Esophagus squamous epithelium (tissue), 5 donors: ENCODE results near the gene SPACA1. TPM values are rescaled to one million over a fixed set of nuclear protein-coding genes. Genes with fewer than 3 reads are reported as not detected.
"Not testable (repeated sequence)": the region's sequence is repeated elsewhere in the genome, so short reads cannot be mapped to it uniquely, and the experiment has no call there.

ENCODE experiments used
- DNase-seq: peaks from one replicate; lab custom pipeline; 2025; lab: John Stamatoyannopoulos, UW
- H3K27ac ChIP-seq, 4 donors: fragments of 200-600 bp; sonication (generic); one replicate each; pipeline ENCODE4 v1.5.1; 2016 to 2019; ENCODE audit warnings: mild to moderate bottlenecking in 1 of 4
- H3K27me3 ChIP-seq, 4 donors: fragments of 200-600 bp; sonication (generic); 1 replicate in 3 of 4; 2 replicates in 1 of 4; pipeline versions ENCODE4 v1.5.1 to v1.6.0; 2017 to 2021; ENCODE audit warnings: antibody characterized with exemption in 1 of 4
- H3K36me3 ChIP-seq, 3 donors: fragments of 200-600 bp; sonication (generic); one replicate each; pipeline ENCODE4 v1.5.1; 2016 to 2019
- H3K4me1 ChIP-seq, 3 donors: fragments of 200-600 bp; sonication (generic); one replicate each; pipeline ENCODE4 v1.5.1; 2017 to 2019
- H3K4me3 ChIP-seq, 4 donors: fragments of 200-600 bp; sonication (generic); 1 replicate in 3 of 4; 2 replicates in 1 of 4; pipeline ENCODE4 v1.5.1; 2016 to 2019; ENCODE audit warnings: mild to moderate bottlenecking in 2 of 4, moderate library complexity in 1 of 4
- H3K9me3 ChIP-seq, 3 donors: fragments of 200-600 bp; sonication (generic); one replicate each; pipeline ENCODE4 v1.5.1; 2016 to 2019
- POLR2A ChIP-seq, 4 donors: fragments of 450-650 bp; IDR thresholded peaks; one replicate each; pipeline ENCODE4 v1.6.1; 2017; ENCODE audit warnings: antibody characterized with exemption in 4 of 4, mild to moderate bottlenecking in 4 of 4, moderate library complexity in 3 of 4
- WGBS, 2 donors: methylation state at CpG; one replicate each; pipeline ENCODE4 v1.1.5; 2018; 5-methylcytosine and 5-hydroxymethylcytosine counted together
- intact Hi-C: fragments of 100-400 bp; cut with DNase I; formaldehyde crosslinking; loops from one replicate; pipeline ENCODE4 v1.15.0; 2022
- total RNA-seq, 4 donors: library from RNA; depleted of rRNA; stranded (reverse); fragments of >200 nt; gene quantifications; one replicate each; pipeline ENCODE4 v1.1.0, GENCODE V29; 2016
- TF ChIP-seq, protein P1 (sequence below), 6 experiments: fragments of 450-650 bp in 4 of 6; fragments of 200-600 bp in 2 of 6; sonication (generic) in 2 of 6; IDR thresholded peaks; one replicate each; pipeline ENCODE4 v1.5.1; 2016 to 2019; ENCODE audit warnings: antibody characterized with exemption in 6 of 6, mild to moderate bottlenecking in 4 of 6, moderate library complexity in 4 of 6
- donor health status: DM: yes; HTN: yes; CAD: no.

Gene SPACA1, protein sequence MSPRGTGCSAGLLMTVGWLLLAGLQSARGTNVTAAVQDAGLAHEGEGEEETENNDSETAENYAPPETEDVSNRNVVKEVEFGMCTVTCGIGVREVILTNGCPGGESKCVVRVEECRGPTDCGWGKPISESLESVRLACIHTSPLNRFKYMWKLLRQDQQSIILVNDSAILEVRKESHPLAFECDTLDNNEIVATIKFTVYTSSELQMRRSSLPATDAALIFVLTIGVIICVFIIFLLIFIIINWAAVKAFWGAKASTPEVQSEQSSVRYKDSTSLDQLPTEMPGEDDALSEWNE
- total RNA-seq: not detected

DNA sequence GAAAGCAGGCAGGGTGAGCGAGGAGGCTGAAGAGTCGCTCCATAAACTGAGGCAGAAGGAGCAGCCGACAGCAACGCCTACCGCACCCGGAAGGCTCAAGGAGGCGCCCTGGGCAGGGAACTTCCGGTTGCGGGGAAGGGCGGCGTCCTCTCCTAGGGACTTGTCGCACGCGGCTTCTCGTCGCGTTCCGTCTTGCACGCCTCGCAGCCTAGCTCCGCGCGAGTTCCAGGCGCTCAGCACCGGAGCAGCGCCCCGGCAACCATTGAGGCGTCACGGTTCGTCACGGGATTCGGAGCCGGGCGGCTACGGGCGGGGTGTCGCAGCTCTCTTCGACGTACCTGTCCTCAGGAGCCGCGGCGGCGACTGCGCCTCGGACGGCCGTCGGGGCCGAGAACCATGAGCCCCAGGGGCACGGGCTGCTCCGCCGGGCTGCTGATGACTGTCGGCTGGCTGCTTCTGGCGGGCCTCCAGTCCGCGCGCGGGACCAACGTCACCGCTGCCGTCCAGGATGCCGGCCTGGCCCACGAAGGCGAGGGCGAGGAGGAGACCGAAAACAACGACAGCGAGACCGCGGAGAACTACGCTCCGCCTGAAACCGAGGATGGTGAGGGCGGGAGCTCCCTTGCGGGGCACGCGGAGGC, at the start of gene SPACA1:
TSS of gene SPACA1 (plus strand) at position 332 of the 641 bp plus-strand sequence. CDS start at position 397, 65 bp downstream.
- TF ChIP-seq POLR2A (IDR thresholded peaks at IDR 0.05): no peak
- TF ChIP-seq, protein P1, sequence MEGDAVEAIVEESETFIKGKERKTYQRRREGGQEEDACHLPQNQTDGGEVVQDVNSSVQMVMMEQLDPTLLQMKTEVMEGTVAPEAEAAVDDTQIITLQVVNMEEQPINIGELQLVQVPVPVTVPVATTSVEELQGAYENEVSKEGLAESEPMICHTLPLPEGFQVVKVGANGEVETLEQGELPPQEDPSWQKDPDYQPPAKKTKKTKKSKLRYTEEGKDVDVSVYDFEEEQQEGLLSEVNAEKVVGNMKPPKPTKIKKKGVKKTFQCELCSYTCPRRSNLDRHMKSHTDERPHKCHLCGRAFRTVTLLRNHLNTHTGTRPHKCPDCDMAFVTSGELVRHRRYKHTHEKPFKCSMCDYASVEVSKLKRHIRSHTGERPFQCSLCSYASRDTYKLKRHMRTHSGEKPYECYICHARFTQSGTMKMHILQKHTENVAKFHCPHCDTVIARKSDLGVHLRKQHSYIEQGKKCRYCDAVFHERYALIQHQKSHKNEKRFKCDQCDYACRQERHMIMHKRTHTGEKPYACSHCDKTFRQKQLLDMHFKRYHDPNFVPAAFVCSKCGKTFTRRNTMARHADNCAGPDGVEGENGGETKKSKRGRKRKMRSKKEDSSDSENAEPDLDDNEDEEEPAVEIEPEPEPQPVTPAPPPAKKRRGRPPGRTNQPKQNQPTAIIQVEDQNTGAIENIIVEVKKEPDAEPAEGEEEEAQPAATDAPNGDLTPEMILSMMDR (IDR thresholded peaks at IDR 0.05): no peak
- H3K36me3 ChIP-seq: no peaks in the 10 kb centered on the region
- DNase-seq: no peak
- H3K4me1 ChIP-seq: no peaks in the 10 kb centered on the region
- no peaks in the 10 kb centered on the region for H3K9me3 ChIP-seq
- no peak within 1 kb of the TSS for H3K27ac ChIP-seq
- WGBS, 2 donors: 81 to 89% methylated on average over 27 to 30 of the region's 77 CpGs
- peaks cover 0 to 15% (median 0%) of the 10 kb centered on the region in 4 donors for H3K27me3 ChIP-seq
- no peak within 1 kb of the TSS for H3K4me3 ChIP-seq
- intact Hi-C loops: no loop called here

DNA sequence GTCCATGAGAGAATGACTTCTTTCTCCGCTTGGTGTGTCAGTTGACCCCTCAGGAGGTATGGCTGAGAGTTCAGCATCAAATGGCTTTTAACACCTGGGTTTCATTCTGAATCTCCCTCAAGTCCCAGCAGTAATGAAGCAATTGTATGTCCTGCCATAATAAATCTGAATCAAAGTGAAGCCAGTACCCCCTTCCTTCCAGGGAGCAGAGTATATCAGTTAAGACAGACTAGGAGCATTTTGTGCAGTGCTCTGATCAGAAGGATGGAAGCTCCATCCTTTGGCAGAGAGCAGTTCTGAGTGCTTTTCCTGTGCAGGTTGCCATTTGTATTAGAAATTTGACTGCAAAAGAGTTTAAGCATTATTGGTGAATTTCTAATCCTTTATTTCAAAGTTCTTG, 46.9 kb upstream of the SPACA1 start:
- intact Hi-C loops: no loop called here
- no peak for DNase-seq
- 23 to 82% methylated on average over 1 of the region's 1 CpG for WGBS, 2 donors
- Histone ChIP-seq H3K27me3 (peaks cover 0 to 3% (median 0%) of the 10 kb centered on the region in 4 donors), H3K4me1 (no peaks in the 10 kb centered on the region), H3K27ac (no peak overlapping the region), H3K4me3 (no peak overlapping the region), H3K9me3 (no peaks in the 10 kb centered on the region), H3K36me3 (no peaks in the 10 kb centered on the region)
- TF ChIP-seq POLR2A (IDR thresholded peaks at IDR 0.05): no peak
- TF ChIP-seq, protein P1 (IDR thresholded peaks at IDR 0.05): no peak

DNA sequence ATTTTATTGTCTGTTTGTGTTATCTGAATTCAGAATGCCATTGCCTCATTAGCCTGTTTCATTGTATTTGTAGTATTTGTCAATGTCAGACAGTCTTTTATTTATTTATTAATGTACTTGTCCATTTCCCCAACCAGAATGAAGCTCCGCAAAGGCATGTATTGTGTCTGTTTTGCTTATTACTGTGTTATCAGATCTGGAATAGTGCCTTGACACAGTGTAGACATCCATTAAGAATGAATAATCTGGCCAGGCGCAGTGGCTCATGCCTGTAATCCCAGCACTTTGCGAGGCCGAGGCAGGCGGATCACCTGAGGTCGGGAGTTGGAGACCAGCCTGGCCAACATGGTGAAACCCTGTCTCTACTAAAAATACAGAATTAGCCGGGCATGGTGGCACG, 46.4 kb upstream of the SPACA1 start:
- H3K4me1 ChIP-seq, H3K27ac ChIP-seq, H3K27me3 ChIP-seq, H3K36me3 ChIP-seq, DNase-seq, H3K9me3 ChIP-seq, intact Hi-C loops, H3K4me3 ChIP-seq: not testable (repeated sequence)
- 88 to 99% methylated on average over 7 to 8 of the region's 8 CpGs for WGBS, 2 donors

DNA sequence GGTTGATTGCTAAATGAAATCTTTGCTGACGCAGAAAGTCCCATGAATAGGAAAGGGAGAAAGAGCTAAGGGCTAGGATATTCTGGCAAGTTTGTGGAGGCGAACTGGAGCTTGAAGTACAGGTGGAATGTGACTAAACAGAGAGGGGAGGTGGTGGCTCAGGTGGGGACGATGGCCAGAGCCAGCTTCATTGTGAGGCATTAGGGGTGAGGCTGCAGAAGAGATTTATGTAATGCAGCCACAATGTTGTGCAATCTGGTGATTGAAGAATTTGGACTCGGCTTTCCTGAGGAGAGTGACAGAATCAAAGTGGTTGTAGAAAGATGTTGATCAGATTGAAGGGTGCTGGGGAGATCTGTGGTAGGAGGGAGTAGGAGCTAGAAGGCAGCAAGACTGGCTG, 42.9 kb upstream of the SPACA1 start:
- H3K36me3 ChIP-seq: no peaks in the 10 kb centered on the region
- no peaks in the 10 kb centered on the region for H3K9me3 ChIP-seq
- intact Hi-C loops: no loop called here
- no peak overlapping the region for H3K4me3 ChIP-seq
- no peaks in the 10 kb centered on the region for H3K4me1 ChIP-seq
- TF ChIP-seq, protein P1 (IDR thresholded peaks at IDR 0.05): no peak
- no peak for TF ChIP-seq POLR2A (IDR thresholded peaks at IDR 0.05)
- H3K27ac ChIP-seq: no peak overlapping the region
- DNase-seq: no peak
- H3K27me3 ChIP-seq: peaks cover 0 to 13% (median 0%) of the 10 kb centered on the region in 4 donors
- WGBS, 2 donors: 32 to 47% methylated on average over 4 of the region's 4 CpGs

DNA sequence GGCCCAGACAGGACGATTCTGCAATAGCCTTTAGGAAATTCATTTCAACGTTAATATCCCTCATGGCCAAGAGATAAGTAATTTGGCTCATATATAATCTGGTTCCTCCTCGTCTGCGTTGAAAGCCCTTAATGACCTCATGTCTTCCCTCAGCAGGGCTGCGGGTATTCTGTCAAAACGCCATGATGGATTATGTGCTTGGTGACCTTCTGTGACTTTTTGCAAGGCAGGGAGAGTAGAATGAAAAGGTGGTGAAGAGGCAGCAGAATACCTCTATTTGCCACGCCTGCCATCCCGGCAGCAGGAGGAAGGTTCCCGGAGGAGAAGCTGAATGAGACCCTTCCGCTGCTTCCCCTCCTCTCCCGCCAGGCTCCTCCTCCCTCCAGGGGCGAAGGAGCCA, 41.1 kb upstream of the SPACA1 start:
- no peak overlapping the region for H3K4me3 ChIP-seq
- H3K9me3 ChIP-seq: no peaks in the 10 kb centered on the region
- no peaks in the 10 kb centered on the region for H3K36me3 ChIP-seq
- H3K27me3 ChIP-seq: peaks cover 0 to 13% (median 0%) of the 10 kb centered on the region in 4 donors
- no peak for TF ChIP-seq POLR2A (IDR thresholded peaks at IDR 0.05)
- TF ChIP-seq, protein P1 (IDR thresholded peaks at IDR 0.05): no peak
- WGBS, 2 donors: 56 to 57% methylated on average over 11 to 12 of the region's 12 CpGs
- no peaks in the 10 kb centered on the region for H3K4me1 ChIP-seq
- no peak for DNase-seq
- intact Hi-C loops: no loop called here
- no peak overlapping the region for H3K27ac ChIP-seq
